Sigmoid colon (tissue), 4 donors: ENCODE measurements around the gene RUFY1.

Source experiments
- CTCF ChIP-seq, 4 experiments: fragments of 450-650 bp in 3 of 4; fragments of 200-600 bp in 1 of 4; IDR thresholded peaks; one replicate each; pipeline ENCODE4 v1.5.1; 2016 to 2019; ENCODE audit warnings: antibody characterized with exemption in 4 of 4, mild to moderate bottlenecking in 3 of 4, moderate library complexity in 2 of 4
- EP300 ChIP-seq, 4 donors: sonication (generic); formaldehyde crosslinking; IDR thresholded peaks; one replicate each; pipeline ENCODE4 v1.6.1; 2017; ENCODE audit warnings: antibody characterized with exemption in 4 of 4

GRCh38 chr5:179619776-179620175 is 69.4 kb downstream of the RUFY1 start:
- TF ChIP-seq CTCF (IDR thresholded peaks at IDR 0.05) (no peak), EP300 (IDR thresholded peaks at IDR 0.05) (no peak)
